Fibroblast of skin of left biceps (primary cell): ENCODE results near the gene GNAT1.

Experiments used
- DNase-seq, 2 experiments: peaks; one replicate each; pipeline ENCODE4 v3.0.0-alpha.2; 2013; ENCODE audit warnings: low read depth in 2 of 2

Gene GNAT1

DNA sequence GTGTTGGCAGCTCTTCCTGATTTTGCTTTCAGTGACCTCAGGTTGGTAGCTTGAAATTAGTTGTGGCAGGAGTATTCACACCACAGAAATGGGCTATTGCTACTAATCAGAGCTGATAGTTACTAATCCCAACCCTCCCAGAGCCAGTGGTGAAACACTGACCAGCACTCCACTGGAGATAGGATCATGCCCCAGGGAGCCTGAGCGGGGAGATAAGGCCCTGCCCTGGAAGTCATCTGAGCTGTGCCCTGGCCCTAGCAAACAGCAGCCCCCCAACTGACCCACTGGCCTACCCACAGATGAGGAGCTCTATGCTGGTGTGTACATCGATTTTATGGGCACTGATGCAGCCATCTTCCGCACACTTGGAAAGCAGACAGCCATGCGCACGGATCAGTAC is 9.4 kb upstream of the GNAT1 start:
- DNase-seq = no peak

DNA sequence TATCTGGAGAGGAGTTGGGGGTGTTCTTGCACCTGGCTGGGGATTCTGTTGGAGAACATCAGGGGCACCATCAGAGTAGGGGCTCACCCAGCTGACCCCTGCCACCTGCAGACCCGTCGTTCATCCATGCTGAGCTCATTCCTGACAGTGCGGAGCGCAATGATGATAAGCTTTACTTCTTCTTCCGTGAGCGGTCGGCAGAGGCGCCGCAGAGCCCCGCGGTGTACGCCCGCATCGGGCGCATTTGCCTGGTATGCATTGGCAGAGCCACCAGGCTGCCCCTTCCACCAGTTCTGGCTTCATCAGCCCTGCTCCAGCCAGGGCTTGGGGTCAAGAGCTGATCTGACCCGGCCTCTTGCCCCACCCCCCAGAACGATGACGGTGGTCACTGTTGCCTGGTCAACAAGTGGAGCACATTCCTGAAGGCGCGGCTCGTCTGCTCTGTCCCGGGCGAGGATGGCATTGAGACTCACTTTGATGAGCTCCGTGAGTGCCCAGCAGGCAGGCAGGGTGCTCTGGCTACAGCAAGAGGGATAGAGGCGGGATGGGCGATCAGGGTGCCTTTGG is 8.8 kb upstream of the GNAT1 start:
- no peak for DNase-seq

DNA sequence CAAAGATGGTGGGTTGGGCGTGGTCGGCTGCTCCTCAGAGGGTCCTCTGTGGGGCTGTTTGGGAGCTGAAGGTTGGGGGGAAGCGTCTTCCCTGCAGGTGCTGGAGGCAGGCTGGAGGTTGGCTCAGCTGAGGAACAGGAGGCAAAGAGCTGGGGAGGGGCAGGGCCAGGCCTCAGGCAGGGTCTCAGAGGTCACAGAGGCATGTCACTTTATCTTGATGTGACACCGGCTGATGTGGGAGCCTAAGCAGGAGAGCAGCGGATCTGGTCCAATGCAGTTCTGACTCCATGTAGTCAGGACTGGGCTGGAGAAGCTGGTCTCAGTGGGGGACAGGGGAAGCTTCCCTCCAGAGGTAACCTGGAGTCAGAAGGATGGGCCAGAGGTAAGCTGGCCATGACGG is 7.7 kb upstream of the GNAT1 start:
- no peak for DNase-seq

DNA sequence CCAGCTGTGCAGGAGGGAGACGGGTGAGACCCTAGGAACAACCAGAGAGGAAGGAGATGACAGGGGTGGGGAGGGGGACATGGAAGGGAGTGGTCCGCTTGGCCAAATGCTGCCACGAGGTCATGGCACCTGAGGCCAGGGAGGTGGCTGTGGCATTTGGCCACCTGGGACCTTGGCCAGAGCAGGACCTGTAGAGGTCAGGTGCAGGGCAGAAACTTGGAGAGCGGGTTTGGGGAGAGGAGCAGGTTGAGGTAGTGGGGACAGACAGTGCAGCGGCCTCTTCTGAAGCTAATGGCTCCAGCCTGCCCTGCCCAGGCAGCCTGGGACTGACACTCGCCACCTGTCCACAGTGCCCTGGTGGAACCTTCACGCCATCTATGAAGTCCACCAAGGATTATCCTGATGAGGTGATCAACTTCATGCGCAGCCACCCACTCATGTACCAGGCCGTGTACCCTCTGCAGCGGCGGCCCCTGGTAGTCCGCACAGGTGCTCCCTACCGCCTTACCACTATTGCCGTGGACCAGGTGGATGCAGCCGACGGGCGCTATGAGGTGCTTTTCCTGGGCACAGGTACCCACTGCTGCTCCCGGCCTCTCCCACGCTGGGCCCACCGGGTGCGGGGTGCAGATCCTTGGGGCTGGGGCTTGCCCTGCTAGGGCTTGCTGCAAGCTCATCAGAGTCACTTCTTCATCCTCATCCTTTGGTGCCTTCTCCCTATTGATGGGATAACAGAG is 7.0 kb upstream of the GNAT1 start:
- DNase-seq = no peak

DNA sequence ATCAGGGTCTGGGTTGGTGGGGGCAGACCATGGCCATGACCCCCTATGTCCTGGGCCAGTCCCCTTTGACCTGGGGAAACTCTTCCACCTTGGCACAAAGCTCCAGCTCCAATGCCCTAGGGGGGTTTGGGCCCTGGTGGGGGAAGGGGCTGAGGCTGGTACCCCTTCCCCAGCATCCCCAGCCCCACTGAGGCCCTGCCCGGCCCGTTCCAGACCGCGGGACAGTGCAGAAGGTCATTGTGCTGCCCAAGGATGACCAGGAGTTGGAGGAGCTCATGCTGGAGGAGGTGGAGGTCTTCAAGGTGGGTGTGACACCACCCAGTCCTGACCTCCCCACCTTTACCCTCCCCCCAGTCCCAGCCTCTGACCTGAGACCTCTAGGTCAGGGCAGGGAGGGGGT is 6.2 kb upstream of the GNAT1 start:
- DNase-seq = no peak

DNA sequence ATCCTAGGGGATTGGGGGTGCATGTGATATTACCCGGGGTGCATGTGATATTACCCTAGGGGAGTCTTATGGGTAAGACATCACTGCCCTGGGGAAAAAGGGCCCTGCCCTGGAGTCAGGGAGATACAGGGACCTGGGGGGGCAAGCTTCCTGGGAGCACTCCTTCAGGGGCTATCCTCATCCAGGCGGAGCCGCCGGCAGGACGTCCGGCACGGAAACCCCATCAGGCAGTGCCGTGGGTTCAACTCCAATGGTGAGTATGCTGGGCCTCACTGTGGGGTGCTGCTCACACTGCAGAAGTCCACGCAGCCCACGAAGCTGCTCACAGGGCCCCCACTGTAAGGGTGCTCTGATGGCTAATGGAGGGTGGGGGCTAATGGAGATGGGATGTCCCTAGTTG is 5.3 kb upstream of the GNAT1 start:
- DNase-seq = no peak

DNA sequence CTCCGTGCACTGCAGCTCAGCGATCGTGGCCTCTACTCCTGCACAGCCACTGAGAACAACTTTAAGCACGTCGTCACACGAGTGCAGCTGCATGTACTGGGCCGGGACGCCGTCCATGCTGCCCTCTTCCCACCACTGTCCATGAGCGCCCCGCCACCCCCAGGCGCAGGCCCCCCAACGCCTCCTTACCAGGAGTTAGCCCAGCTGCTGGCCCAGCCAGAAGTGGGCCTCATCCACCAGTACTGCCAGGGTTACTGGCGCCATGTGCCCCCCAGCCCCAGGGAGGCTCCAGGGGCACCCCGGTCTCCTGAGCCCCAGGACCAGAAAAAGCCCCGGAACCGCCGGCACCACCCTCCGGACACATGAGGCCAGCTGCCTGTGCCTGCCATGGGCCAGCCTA is 3.7 kb upstream of the GNAT1 start:
- no peak for DNase-seq

DNA sequence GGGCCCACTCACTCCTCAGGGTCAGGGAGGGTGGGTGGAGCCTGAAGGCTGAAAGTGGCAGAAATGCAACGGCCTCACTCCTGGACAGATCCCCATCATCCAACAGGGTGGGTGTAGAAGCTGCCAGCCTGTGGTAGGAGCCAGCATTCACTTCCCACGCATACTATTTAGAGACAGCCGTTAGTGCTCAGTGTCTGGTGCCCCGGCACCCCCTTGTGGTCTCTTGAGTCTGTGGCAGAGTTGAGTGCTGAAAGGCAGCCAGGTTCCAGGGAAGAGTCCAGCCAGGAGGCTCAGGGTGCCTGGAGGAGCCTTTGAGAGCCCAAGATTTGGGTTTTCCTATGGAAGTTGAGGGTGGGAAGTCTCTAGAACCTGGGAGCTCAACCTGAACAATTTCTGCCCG is 2.1 kb upstream of the GNAT1 start:
- DNase-seq = peak; percentile 44 to 49

DNA sequence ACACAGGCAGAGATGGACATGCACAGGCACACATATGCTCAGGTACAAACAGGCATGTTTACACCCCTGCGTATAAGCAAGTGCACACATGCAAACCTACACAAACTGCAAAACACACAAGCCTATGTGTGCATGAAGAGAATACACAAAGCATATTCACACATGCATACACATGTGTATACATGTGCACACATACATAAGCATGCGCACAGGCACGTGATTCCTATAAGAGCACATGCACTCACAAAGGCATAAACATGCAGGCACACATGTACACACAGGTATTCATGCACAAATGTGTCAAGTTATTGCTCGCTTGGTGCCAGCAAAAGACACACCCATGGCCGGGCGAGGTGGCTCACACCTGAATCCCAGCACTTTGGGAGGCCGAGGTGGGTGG is 1.4 kb upstream of the GNAT1 start:
- no peak for DNase-seq

DNA sequence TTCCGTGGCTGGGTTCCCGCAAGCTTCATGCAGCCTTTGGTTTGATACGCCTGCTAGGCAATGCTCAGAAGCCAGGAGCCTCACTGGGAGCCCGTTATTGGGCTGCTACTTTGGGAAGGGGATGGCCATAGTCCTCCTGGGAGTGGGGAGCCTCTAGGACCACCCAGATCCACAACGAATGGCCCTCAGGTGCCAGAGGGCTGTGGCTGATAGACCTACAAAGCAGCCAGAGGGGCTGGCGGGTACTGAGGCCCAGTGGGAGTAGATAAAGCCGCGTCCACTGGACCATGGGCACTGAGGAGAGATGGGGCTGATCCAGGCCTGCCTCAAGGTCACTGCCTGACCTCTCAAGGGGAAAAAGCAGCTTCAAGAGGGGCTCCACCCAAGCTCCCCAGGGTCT is 714 bp downstream of the GNAT1 start:
- no peak for DNase-seq

DNA sequence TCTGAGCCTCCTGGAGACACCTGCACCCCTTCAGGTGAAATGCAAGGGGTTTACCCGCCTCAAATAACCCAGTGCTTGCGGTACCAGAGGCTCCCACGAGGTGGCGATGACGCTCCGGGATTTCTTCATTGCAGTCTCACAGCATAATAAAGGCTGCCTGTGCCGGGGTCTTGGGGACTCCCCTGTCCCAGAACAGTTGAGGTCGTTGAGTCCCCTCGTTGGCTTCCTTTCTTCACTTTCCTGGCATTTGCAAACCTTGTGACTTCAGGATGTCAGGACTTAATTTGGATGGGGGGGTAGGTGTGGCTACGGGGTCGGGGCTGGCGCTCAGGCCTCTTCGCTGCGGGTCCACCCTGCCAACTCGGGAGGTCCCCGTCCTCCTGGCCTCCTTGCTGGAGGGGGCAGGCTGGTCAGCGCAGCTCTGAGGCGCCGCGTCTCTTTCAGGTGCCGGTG is 1.3 kb downstream of the GNAT1 start:
- DNase-seq = no peak

DNA sequence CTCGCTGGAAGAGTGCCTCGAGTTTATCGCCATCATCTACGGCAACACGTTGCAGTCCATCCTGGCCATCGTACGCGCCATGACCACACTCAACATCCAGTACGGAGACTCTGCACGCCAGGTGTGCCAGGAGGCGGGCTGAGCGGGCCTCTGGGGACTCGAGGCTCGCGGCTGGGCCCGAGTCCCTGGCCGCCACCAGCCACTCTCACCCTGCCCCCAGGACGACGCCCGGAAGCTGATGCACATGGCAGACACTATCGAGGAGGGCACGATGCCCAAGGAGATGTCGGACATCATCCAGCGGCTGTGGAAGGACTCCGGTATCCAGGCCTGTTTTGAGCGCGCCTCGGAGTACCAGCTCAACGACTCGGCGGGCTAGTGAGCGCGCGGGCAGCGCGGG is 1.9 kb downstream of the GNAT1 start:
- no peak for DNase-seq

DNA sequence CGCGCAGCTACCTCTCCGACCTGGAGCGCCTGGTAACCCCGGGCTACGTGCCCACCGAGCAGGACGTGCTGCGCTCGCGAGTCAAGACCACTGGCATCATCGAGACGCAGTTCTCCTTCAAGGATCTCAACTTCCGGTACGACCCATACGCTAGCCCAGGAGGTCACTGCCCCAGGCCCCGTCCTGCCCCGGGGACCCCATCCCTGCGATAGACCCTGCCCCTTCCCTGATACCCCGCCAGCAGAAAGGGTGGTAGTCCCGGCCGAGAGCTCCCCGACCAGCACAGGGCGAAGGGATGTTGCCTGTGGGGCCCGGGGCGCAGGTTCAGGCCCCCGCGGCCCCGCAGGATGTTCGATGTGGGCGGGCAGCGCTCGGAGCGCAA is 2.3 kb downstream of the GNAT1 start:
- DNase-seq = no peak

DNA sequence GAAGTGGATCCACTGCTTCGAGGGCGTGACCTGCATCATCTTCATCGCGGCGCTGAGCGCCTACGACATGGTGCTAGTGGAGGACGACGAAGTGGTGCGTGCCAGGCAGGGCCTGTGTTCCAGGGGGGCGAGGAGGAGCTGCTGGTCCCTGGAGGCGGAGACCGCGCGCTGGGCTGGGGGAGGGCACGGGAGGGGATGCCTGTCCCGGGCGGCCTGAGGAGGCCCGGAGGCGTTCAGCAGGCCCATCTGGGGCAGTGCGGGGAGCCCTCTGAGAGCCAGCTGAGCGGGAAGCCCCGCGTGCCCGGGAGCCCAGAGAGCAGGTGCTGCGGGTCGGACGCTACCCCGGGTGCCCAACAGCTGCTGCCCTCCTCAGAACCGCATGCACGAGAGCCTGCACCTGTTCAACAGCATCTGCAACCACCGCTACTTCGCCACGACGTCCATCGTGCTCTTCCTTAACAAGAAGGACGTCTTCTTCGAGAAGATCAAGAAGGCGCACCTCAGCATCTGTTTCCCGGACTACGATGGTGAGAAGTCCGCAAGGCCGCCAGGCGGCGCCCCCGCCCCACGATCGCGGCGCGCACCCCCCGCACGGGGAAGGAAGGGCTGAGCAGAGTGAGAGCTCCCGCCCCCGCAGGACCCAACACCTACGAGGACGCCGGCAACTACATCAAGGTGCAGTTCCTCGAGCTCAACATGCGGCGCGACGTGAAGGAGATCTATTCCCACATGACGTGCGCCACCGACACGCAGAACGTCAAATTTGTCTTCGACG is 2.9 kb downstream of the GNAT1 start:
- peak in 1 of 2 experiments; percentile 18 for DNase-seq

DNA sequence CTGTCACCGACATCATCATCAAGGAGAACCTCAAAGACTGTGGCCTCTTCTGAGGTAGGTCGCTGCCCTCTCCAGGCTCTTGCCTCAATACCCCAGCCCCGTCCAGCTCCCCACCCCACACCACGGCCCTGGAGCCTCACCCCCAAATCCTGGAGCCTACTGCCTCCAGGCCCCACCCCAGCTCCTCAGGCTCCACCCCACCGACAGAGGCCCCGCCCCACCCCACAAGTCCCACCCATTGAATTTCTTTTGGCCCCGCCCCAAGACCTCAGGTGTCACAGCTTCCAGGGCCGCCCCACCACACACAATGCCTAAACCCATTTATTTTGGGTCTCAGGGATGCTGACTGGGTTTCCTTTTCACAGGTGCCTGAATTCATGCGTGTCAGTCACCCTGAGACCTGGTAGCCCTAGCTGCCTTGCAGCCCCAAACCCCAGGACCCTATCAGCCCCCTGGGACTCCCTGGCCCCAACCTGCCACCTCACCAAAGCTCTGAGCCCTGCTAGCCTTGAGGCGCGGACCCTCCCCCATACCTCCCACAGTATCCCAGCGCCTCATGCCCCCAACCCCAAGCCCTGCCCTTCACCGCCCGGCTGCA is 3.6 kb downstream of the GNAT1 start:
- no peak for DNase-seq

DNA sequence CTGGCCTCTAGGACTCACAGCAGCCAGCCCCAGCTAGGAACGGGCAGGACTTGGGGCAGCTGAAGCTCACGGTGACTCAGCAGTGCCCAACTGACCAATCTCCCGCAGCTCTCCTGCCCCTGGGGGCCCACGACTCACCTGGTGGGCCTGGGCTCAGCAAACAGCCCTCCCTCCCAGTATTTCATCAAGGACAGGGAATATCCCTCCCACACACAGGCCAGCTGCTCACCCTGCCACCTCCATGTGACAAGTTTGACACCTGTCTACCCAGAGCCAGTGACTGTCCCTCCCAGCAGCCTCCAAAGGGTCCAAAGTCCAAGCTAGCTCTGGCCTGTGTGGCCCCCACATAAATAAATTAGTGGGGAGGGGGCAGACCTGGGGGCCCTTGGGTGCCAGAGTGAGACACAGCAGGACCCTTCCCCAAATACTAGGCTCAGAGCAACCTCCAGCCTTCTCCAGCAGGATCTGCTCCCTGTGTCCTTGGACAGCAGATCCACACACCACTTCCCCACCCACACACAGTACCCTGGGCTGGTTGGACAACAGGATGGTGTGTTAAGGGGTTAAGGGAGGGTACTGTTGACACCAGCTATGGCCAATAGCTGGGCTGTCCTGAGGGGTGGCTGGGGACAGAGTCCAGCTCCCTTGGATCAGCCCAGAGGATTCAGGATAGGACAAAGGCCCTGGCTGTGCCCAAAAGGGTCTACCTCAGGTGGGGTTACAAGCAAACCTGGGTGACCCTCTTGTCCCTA is 4.3 kb downstream of the GNAT1 start:
- no peak for DNase-seq

DNA sequence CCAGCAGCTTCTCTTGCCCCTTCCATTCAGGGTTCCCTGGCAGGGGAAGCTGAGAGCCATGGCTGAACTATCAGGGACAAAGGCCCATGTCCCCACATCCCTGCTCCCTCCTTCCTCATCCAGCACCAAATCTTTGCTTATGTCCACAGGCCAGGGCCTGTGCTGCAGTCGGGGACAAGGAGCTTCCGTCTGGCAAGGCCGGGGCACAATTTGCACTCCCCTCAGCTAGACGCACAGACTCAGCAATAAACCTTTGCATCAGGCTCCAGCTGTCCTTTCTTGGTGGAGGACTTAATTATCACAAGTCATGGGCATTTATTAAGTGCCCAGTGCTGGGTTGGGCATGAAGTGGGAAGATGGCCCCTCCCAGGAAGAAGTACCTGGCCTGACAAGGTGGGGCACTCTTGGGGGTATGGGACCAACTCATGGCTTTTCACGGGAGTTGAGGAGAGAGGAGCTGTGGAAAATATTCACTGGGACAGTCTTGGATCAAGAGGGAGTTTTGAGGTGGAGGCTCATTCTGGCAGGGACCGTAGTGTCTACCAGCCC is 4.9 kb downstream of the GNAT1 start:
- DNase-seq = no peak

DNA sequence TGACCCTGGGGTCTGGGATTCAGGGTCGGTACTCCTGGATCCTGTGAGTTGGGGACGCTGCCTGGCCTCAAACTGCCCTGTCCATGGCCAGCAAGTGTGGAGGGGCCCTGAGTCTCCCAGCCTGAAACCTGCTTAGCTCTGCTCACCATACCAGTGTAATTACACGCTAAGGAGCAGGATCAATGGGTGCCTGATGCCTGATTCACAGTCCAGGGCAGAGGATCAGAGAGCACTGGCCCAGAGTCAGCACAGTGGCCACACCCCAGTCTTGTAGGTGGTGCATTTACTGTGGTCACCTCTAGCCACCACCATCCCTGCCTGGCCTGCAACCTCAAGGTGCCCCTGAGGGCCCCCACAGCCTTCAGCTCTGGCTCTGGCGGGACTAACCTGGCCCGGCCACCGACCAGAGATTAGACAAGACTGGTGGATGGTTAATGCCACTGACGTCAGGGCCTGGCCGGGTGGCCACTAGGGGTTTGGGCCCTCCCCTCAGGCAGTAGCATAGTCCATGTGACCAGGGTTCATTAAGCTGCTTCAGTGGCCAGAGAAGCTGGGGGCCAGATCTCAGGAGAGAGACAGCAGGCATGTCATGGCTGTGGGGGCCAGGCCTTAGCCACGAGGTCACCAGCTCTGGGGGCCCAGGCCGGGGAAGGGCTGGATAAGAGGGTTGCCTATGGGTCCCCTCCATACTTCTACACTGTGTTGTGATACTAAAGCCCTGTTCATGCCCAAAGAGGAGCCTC is 10.3 kb downstream of the GNAT1 start:
- no peak for DNase-seq

DNA sequence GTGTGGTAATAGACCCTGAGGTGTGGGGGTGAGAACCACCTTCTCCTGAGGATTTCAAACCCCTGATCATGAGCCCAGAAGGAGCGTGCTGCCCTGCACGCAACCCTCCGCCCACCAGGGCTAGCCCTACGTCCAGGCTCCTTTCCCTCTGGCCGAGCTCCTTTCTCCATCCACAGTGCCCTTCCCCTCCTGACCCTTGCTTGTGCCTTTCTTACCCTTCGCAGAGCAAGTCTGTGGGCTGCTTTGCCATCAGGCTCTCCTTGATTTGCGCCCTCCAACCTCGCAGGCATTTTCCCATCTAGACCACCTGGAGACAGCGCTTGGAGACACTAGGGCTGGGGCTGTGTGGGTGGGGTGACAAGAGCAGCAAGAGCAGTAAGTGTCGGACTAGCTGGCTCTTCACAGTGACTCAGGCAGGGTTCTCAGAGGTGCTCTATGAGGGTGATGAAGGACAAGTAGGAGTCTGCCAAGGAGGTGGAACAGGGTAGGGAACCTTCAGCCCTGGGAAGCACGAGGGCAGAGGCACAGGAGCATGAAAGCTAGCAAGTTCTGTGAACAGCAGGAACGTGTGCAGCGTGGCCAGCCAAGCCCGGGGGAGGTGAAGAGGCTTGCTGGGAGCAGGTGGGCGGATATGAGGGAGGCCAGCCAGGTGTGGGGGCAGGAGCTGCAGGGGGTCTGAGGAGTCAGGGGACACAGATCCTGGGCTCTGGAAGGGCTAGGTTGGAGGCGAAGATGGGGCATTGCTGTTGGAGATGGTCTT is 11.1 kb downstream of the GNAT1 start:
- DNase-seq = no peak

DNA sequence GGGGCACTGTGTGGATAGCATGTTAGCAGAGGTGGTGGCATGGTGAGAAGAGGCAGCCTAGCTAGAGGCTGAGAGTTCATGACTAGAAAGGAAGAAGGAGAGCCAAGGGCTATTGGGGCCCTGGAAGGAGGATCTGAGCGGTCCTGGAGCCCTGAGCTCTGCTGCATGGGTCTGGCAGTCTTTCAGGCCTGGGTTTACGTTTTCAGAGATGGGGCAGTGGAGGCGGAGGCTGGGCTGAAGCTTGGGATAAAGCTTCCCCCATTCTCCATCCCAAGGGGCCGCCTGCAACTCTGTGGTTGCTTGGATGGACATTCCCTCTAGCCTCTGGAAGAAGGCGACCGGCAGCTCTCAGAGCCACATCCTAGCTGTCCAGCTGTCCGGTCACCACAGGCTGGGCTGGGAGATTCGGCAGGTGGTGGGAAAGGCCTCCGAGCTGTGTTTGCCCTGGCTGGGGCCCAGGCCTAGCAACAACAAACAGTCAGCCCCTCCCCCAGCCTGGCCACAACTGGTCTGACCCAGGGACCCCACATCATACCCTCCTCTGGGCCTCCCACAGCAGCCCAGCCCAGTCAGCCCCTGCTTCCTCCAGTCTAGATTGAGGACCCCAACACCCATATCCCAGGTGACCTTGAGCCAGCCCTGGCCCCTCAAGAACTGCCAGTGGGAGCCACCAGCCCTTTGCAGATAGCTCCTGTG is 11.9 kb downstream of the GNAT1 start:
- no peak for DNase-seq
